Left ventricle myocardium inferior (tissue), 1 donor: ENCODE results near the gene F3. TPM values are rescaled to one million over a fixed set of nuclear protein-coding genes. Genes with fewer than 3 reads are reported as not detected.
A peak's percentile ranks its signal among the peaks of the same experiment; 100 is the strongest.

Experiments used
- DNase-seq: peaks from one replicate; pipeline ENCODE4 v3.0.0-alpha.2; 2020
- H3K27ac ChIP-seq: fragments of 200-600 bp; replicated peaks from 2 replicates; pipeline ENCODE4 v1.8.0; 2021
- H3K27me3 ChIP-seq: fragments of 200-600 bp; 2 replicates; pipeline ENCODE4 v1.8.0; 2021; ENCODE audit warnings: low read depth
- H3K36me3 ChIP-seq: fragments of 200-600 bp; 2 replicates; pipeline ENCODE4 v1.8.0; 2021
- H3K4me1 ChIP-seq: fragments of 200-600 bp; 2 replicates; pipeline ENCODE4 v1.8.0; 2021
- H3K4me3 ChIP-seq: fragments of 200-600 bp; 2 replicates; pipeline ENCODE4 v1.8.0; 2021; ENCODE audit warnings: mild to moderate bottlenecking, moderate library complexity
- H3K9me3 ChIP-seq: fragments of 200-600 bp; replicated peaks from 2 replicates; pipeline ENCODE4 v1.8.0; 2021
- intact Hi-C: fragments of 100-400 bp; cut with micrococcal nuclease; formaldehyde crosslinking; loops from one replicate; pipeline ENCODE4 v1.11.0; 2022
- total RNA-seq: library from RNA; stranded (reverse); fragmentation: NEBNext Ultra II Directional; extraction: Animal tissue kit (Norgen Biotek cat#: 25700); gene quantifications from one replicate; pipeline ENCODE4 v1.2.1, GENCODE V29; 2021
- TF ChIP-seq, protein P1 (sequence below): fragments of 200-600 bp; IDR thresholded peaks from 2 replicates; pipeline ENCODE4 v1.8.0; 2021; ENCODE audit warnings: antibody characterized with exemption, mild to moderate bottlenecking, borderline replicate concordance
- donor health status: DM: no; HTN: yes; CAD: no; lungs with severe emphysema.

Gene F3
- total RNA-seq, 1 donor from 2014 or later: 50.8 TPM

DNA sequence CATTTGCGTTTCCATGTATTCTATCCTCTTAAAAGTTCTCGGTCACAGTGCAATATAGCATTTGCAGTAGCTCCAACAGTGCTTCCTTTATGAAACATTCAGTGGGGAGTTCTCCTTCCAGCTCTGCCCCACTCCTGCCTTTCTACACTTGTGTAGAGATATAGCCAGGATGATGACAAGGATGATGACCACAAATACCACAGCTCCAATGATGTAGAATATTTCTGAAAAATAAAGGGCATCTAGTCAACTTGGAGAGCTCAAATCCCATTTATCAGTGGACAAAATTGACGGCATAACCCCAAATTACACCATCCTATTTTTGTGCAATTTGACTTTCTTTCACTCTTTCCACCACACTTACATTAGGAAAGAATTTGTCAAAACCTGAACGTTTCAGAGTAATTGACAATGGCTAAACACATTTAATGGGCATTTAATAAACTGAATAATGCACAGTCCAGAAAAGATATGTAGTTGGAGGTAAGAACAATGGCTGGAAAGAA is 11.1 kb downstream of the F3 start:
- H3K36me3 ChIP-seq: peaks cover 44% of the 10 kb centered on the region
- peaks cover 41% of the 10 kb centered on the region for H3K4me1 ChIP-seq

DNA sequence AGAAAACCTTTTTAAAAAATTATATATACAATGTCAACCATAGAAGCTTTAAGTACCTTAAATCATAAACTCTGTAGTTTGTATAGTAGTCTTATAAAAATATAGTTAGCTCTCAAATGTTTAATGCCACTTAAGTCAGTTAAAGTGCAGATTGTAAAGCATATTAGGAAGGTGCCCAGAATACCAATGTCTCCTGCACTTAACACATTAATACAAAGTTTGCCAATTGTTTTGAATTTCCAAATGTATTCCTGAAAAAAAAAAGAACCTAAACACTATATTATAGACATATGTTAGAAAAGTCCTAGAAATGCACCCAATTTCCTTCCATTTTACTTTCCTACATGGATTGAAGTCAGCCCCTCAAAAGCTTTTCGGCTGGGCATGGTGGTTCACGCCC is 12.1 kb downstream of the F3 start:
- no peak overlapping the region for H3K27ac ChIP-seq
- TF ChIP-seq, protein P1, sequence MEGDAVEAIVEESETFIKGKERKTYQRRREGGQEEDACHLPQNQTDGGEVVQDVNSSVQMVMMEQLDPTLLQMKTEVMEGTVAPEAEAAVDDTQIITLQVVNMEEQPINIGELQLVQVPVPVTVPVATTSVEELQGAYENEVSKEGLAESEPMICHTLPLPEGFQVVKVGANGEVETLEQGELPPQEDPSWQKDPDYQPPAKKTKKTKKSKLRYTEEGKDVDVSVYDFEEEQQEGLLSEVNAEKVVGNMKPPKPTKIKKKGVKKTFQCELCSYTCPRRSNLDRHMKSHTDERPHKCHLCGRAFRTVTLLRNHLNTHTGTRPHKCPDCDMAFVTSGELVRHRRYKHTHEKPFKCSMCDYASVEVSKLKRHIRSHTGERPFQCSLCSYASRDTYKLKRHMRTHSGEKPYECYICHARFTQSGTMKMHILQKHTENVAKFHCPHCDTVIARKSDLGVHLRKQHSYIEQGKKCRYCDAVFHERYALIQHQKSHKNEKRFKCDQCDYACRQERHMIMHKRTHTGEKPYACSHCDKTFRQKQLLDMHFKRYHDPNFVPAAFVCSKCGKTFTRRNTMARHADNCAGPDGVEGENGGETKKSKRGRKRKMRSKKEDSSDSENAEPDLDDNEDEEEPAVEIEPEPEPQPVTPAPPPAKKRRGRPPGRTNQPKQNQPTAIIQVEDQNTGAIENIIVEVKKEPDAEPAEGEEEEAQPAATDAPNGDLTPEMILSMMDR: no peak
- intact Hi-C loops: no loop called here
- peaks cover 30% of the 10 kb centered on the region for H3K4me1 ChIP-seq
- H3K9me3 ChIP-seq: no peaks in the 10 kb centered on the region
- no peaks in the 10 kb centered on the region for H3K27me3 ChIP-seq
- peaks cover 40% of the 10 kb centered on the region for H3K36me3 ChIP-seq
- DNase-seq: no peak
- no peak overlapping the region for H3K4me3 ChIP-seq

More for the DNA sequence above, 11.1 kb downstream of the F3 start:
- TF ChIP-seq, protein P1: no peak
- Histone ChIP-seq H3K27ac (no peak overlapping the region), H3K27me3 (no peaks in the 10 kb centered on the region), H3K9me3 (no peaks in the 10 kb centered on the region), H3K4me3 (no peak overlapping the region)
- no peak for DNase-seq
- intact Hi-C loops: no loop called here

DNA sequence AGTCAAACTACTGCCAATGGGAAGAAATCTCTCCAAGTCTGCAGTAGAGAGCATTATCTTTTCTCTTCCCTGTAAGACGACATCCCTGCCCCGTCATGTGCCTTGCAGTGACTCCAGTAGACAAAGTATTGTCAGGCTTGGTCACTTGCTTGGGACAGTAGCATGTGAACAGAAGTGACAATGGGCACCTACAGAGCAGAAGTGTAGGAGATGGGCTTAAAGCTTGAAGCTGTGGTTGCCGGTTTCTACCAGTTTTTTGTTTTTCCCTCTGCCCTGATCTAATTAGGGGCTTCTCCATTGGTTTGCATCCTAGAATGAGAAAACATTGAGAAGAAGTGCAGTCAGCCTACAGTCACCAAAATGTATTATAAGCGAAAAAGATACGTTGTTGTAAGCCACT is 12.7 kb downstream of the F3 start:
- Histone ChIP-seq H3K27ac (peak overlapping the region; percentile 51), H3K36me3 (peaks cover 34% of the 10 kb centered on the region), H3K9me3 (no peaks in the 10 kb centered on the region), H3K27me3 (no peaks in the 10 kb centered on the region), H3K4me3 (no peak overlapping the region), H3K4me1 (peaks cover 28% of the 10 kb centered on the region)
- intact Hi-C loops: no loop called here
- TF ChIP-seq, protein P1: no peak
- no peak for DNase-seq

DNA sequence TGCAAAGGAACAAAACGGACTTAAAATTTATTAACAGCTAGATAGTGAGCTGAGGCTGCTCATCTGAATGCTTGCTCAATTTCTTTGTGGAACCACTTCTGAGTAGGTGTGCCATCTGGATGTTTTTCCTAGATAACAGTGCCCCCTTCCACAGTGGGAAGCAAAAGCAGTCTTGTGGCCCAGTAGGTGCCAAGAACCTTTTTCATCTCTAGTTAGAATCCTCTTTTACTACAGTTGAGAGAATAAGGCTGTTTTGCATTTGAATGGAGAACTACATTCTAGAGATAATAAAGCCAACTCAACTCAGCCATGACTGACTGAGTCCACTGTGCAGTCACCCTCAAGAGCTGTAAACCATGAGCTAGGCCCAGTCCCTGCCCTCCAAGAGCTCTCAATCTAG is 13.3 kb downstream of the F3 start:
- Histone ChIP-seq H3K36me3 (peaks cover 32% of the 10 kb centered on the region), H3K27ac (peak overlapping the region; percentile 51), H3K4me3 (no peak overlapping the region), H3K4me1 (peaks cover 28% of the 10 kb centered on the region), H3K9me3 (no peaks in the 10 kb centered on the region), H3K27me3 (no peaks in the 10 kb centered on the region)
- no peak for DNase-seq
- intact Hi-C loops: no loop called here
- TF ChIP-seq, protein P1: no peak

DNA sequence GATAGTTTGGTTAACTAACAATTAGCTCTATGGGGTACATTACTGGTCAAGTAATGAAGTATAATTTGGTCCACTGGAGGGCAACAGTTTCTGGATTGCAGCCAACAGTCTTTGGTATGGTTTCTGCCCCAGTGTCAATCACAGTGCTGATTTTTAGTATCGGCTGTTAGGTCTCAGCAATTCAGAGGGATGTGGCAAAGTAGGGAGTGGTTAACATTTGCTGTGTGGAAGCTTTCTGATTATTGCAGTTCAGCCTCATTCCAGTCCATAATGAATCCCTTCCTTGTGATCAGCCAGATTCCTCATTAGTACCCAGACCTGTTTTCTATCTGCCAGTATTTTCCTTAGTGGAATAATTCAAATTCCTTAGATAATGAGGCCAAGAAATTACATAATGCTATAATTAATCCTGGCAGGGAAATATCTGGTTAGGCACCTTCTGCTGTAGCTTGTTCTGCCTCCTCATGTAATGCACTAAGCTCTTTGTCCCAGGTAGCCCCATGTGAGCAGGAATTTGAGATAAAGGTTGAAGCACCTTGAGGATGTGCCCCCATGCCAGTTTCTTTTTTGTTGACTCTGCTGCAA is 14.0 kb downstream of the F3 start:
- Histone ChIP-seq H3K27ac (peak overlapping the region; percentile 51), H3K36me3 (peaks cover 27% of the 10 kb centered on the region), H3K4me3 (no peak overlapping the region), H3K4me1 (peaks cover 24% of the 10 kb centered on the region), H3K9me3 (no peaks in the 10 kb centered on the region), H3K27me3 (no peaks in the 10 kb centered on the region)
- TF ChIP-seq, protein P1: no peak
- intact Hi-C loops: no loop called here
- no peak for DNase-seq
